Adrenal gland (tissue), 12 donors: Measurements from ENCODE around the gene YARS1. TPM values are rescaled to one million over a fixed set of nuclear protein-coding genes. Genes with fewer than 3 reads are reported as not detected.
"Not testable (repeated sequence)": the region's sequence is repeated elsewhere in the genome, so short reads cannot be mapped to it uniquely, and the experiment has no call there.

ENCODE experiments used
- DNase-seq, 7 donors: peaks; one replicate each; pipeline ENCODE4 v3.0.0-alpha.2; 2019 to 2020
- H3K27ac ChIP-seq, 5 donors: fragments of 200-600 bp; sonication (generic) in 4 of 5; 1 replicate in 3 of 5; 2 replicates in 2 of 5; pipeline versions ENCODE4 v1.5.1 to v1.8.0; 2016 to 2020; ENCODE audit warnings: mild to moderate bottlenecking in 1 of 5
- H3K27me3 ChIP-seq: fragments of 200-600 bp; 2 replicates; pipeline ENCODE4 v1.8.0; 2021
- H3K36me3 ChIP-seq, 2 donors: fragments of 200-600 bp; replicated peaks in 1 of 2; 1 replicate in 1 of 2; 2 replicates in 1 of 2; pipeline versions ENCODE4 v1.5.1 to v1.8.0; 2018 to 2022
- H3K4me1 ChIP-seq, 2 donors: fragments of 200-600 bp; replicated peaks in 1 of 2; 1 replicate in 1 of 2; 2 replicates in 1 of 2; pipeline versions ENCODE4 v1.5.1 to v1.8.0; 2018 to 2021
- H3K4me3 ChIP-seq, 4 donors: fragments of 200-600 bp; sonication (generic) in 3 of 4; one replicate each; pipeline ENCODE4 v1.5.1; 2016 to 2018
- H3K9me3 ChIP-seq, 3 donors: fragments of 200-600 bp; sonication (generic) in 1 of 3; replicated peaks in 1 of 3; 1 replicate in 2 of 3; 2 replicates in 1 of 3; pipeline versions ENCODE4 v1.5.1 to v1.8.0; 2016 to 2021
- CTCF ChIP-seq, 6 experiments: fragments of 450-650 bp in 4 of 6; fragments of 200-600 bp in 2 of 6; sonication (generic) in 1 of 6; IDR thresholded peaks; 1 replicate in 5 of 6; 2 replicates in 1 of 6; pipeline versions ENCODE4 v1.5.1 to v1.8.0; 2016 to 2021; ENCODE audit warnings: antibody characterized with exemption in 6 of 6, mild to moderate bottlenecking in 2 of 6, moderate library complexity in 1 of 6
- POLR2A ChIP-seq, 2 donors: fragments of 450-650 bp; IDR thresholded peaks; one replicate each; pipeline ENCODE4 v1.6.1; 2017; ENCODE audit warnings: antibody characterized with exemption in 2 of 2, mild to moderate bottlenecking in 2 of 2, moderate library complexity in 1 of 2
- WGBS, 4 donors: extraction: QIAGEN DNeasy Blood & Tissue Kit in 2 of 4; methylation state at CpG; one replicate each; pipeline versions ENCODE4 v1.1.5 to v1.1.7; 2013 to 2017; 5-methylcytosine and 5-hydroxymethylcytosine counted together
- intact Hi-C, 2 donors: fragments of 100-400 bp; cut with DNase I; formaldehyde crosslinking; loops; one replicate each; pipeline versions ENCODE4 v1.14.1 to v1.15.0; 2022 to 2023
- polyA plus RNA-seq, 3 donors: library from polyadenylated mRNA; stranded (reverse); fragments of 200-250 nt in 2 of 3; fragments of 350-450 nt in 1 of 3; fragmentation: Illumina TruSeq in 1 of 3; extraction: RNeasy Lipid Tissue Mini Kit (QIAGEN cat#74804) in 1 of 3; gene quantifications; one replicate each; pipeline ENCODE4 v1.2.3, GENCODE V29; 2013 to 2014
- total RNA-seq, 9 donors: library from RNA; depleted of rRNA in 4 of 9; stranded (reverse); fragments of >200 nt in 4 of 9; fragments of 120-200 nt in 1 of 9; fragmentation: NEBNext Ultra II Directional in 1 of 9; extraction: Animal tissue kit (Norgen Biotek cat#: 25700) in 1 of 9; gene quantifications; one replicate each; pipeline versions ENCODE4 v1.1.0 to v1.2.4, GENCODE V29; 2013 to 2023
- donor health status: healthy with polysubstance abuse.
- donor health status: Bipolar disorder and iron deficiency.
- donor health status: DM: yes; HTN: yes; CAD: no.
- donor health status: DM: no; HTN: no; CAD: no.
- donor health status: DM: no; HTN: no; CAD: no.
- donor health status: DM: yes; HTN: yes; CAD: no.

Gene YARS1
- total and polyA plus RNA-seq, 12 donors, result 55.5 to 190 (median 97.0) TPM

DNA sequence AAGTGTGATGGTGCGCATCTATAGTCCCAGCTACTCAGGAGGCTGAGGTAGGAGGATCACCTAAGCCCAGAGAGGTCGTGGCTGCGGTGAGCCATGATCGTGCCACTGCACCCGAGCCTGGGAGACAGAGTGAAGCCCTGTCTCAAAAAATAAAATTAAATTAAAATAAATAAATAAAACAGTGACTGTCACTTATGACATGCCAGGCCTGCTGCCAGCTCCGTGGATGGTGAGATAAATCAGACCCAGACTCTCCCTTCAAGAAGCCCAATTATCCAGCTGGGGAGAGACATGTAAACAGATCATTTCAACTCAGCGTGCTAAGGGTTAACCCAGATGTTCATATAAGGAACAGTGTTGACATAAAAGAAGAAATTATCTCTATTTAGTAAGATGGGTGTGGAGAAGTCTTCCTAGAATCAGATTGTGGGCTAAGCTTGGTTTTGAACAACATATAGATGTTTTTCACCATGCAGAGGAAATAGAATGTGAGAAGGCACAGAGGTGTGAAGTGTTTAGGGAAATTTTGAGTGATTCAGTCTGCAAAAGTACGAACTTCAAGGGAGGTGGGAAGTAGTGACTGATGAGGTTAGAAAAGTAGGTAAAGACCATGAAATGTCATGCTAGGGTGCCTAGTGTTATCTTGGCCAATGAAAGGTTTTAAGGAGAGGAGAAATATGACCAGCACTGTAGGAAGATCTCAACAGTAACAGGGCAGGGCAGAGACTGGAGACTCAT is 18.3 kb downstream of the YARS1 start:
- intact Hi-C loops, result no loop called here
- Histone ChIP-seq H3K27me3 (no peaks in the 10 kb centered on the region), H3K4me3 (no peak overlapping the region), H3K36me3 (peaks cover 0 to 53% of the 10 kb centered on the region in 2 donors), H3K27ac (no peak overlapping the region), H3K9me3 (no peaks in the 10 kb centered on the region), H3K4me1 (no peaks in the 10 kb centered on the region)
- TF ChIP-seq CTCF (IDR thresholded peaks at IDR 0.05) (no peak), POLR2A (IDR thresholded peaks at IDR 0.05) (no peak)
- 81 to 87% (median 84%) methylated on average over 8 of the region's 8 CpGs for WGBS, 4 donors
- DNase-seq, result peak in 2 of 7 donors; percentile 15 to 45

- intact Hi-C loops, result no loop called here
- Histone ChIP-seq H3K4me1 (no peaks in the 10 kb centered on the region), H3K4me3 (no peak overlapping the region), H3K36me3 (peaks cover 0 to 53% of the 10 kb centered on the region in 2 donors), H3K27ac (no peak overlapping the region), H3K9me3 (no peaks in the 10 kb centered on the region), H3K27me3 (no peaks in the 10 kb centered on the region)
- DNase-seq, result no peak
- WGBS, 4 donors, result 97% methylated on average over 4 of the region's 4 CpGs
- TF ChIP-seq POLR2A (IDR thresholded peaks at IDR 0.05) (no peak), CTCF (IDR thresholded peaks at IDR 0.05) (no peak)
Measured at GRCh38 chr1:32798191-32798590, 19.0 kb downstream of the YARS1 start.

GRCh38 chr1:32797456-32797855 is 19.7 kb downstream of the YARS1 start:
- no peaks in the 10 kb centered on the region for H3K9me3 ChIP-seq
- TF ChIP-seq POLR2A (IDR thresholded peaks at IDR 0.05), result no peak
- no peak for TF ChIP-seq CTCF (IDR thresholded peaks at IDR 0.05)
- no peak for DNase-seq
- no peaks in the 10 kb centered on the region for H3K27me3 ChIP-seq
- no peak overlapping the region for H3K27ac ChIP-seq
- intact Hi-C loops, result no loop called here
- 88 to 100% (median 95%) methylated on average over 1 of the region's 1 CpG for WGBS, 4 donors
- H3K4me1 ChIP-seq, result no peaks in the 10 kb centered on the region
- H3K4me3 ChIP-seq, result no peak overlapping the region
- H3K36me3 ChIP-seq, result peaks cover 0 to 47% of the 10 kb centered on the region in 2 donors

DNA sequence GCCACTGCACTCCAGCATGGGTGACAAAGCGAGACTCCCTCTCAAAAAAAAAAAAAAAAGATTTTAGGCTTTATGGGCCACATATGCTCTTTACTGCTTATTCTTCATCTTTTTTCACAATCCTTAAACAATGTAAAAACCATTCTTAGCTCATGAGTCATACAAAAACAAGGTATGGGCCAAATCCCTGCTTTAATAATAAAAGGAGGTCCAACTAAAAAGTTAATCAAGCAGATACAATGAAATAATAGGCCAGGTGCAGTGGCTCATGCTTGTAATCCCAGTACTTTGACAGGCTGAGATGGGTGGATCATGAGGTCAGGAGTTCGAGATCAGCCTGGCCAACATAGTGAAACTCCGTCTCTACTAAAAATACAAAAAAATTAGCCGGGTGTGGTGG is 21.4 kb downstream of the YARS1 start:
- Histone ChIP-seq H3K27ac (peak overlapping the region in 1 of 5 donors; percentile 32), H3K36me3 (peaks cover 0 to 51% of the 10 kb centered on the region in 2 donors)
- H3K4me1 ChIP-seq, intact Hi-C loops, H3K4me3 ChIP-seq, H3K27me3 ChIP-seq, H3K9me3 ChIP-seq: not testable (repeated sequence)
- DNase-seq, result peak in 1 of 7 donors; percentile 38
- WGBS, 4 donors, result 92 to 96% (median 94%) methylated on average over 4 of the region's 4 CpGs

DNA sequence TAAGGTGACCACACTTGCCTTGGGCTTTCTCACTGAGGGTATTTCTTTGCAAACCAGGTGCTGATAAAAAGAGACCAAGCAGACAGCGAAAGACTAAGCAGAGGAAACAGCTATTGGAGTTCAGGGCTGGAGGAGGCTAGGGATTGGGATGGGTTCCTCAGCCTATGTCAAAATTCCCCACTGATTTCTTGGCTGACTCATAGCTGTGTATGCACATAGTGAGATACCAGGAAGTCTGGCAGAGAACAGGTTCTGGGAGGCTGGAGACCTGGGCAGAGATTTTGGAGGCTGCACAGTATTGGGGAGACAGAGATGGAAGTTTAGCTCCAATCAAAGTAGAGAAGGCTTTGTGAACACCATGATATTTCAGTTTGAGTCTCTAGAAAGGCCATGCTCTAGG is 25.3 kb downstream of the YARS1 start:
- no peak for TF ChIP-seq CTCF (IDR thresholded peaks at IDR 0.05)
- TF ChIP-seq POLR2A (IDR thresholded peaks at IDR 0.05), result no peak
- Histone ChIP-seq H3K4me3 (no peak overlapping the region), H3K9me3 (no peaks in the 10 kb centered on the region), H3K36me3 (peaks cover 0 to 53% of the 10 kb centered on the region in 2 donors), H3K27ac (no peak overlapping the region), H3K4me1 (peaks cover 7 to 10% of the 10 kb centered on the region in 2 donors), H3K27me3 (no peaks in the 10 kb centered on the region)
- DNase-seq, result peak in 1 of 7 donors; percentile 19
- WGBS, 4 donors, result 100% methylated on average over 1 of the region's 1 CpG
- intact Hi-C loops, result no loop called here

DNA sequence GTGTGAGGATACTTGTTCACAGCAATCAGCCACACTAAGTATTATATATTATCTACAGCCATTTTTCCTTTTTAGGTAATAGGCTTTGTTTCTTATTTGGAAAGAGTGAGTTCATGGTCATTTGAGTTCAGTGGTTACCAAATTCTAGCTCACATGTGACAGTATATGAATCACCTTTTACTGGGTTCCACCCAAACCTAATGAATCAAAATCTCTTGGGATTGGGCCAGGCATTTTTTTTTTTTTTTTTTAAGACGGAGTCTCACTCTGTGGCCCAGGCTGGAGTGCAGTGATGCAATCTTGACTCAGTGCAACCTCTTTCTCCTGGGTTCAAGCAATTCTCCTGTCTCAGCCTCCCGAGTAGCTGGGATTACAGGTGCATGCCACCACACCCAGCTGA is 27.8 kb downstream of the YARS1 start:
- Histone ChIP-seq H3K4me1 (peaks cover 10% of the 10 kb centered on the region in 2 donors), H3K27ac (peak overlapping the region; percentile 8 to 56 (median 40)), H3K36me3 (peaks cover 0 to 68% of the 10 kb centered on the region in 2 donors)
- H3K9me3 ChIP-seq, H3K4me3 ChIP-seq, H3K27me3 ChIP-seq, intact Hi-C loops: not testable (repeated sequence)
- 31 to 49% (median 36%) methylated on average over 2 of the region's 2 CpGs for WGBS, 4 donors
- peak in 3 of 7 donors; percentile 45 to 58 (median 52) for DNase-seq
